Liver (tissue), 9 donors: Measurements from ENCODE around the gene WDR86. TPM values are rescaled to one million over a fixed set of nuclear protein-coding genes. Genes with fewer than 3 reads are reported as not detected.

Experiments used
- DNase-seq: peaks from one replicate; pipeline ENCODE4 v3.0.0-alpha.2; 2017; ENCODE audit warnings: low spot score
- H3K27ac ChIP-seq, 2 donors: one replicate each; pipeline ENCODE4 v1.7.0; 2013; ENCODE audit warnings: inconsistent platforms in 2 of 2, low read length in 2 of 2, control low read depth in 1 of 2, low read depth in 1 of 2, mild to moderate bottlenecking in 1 of 2
- H3K27me3 ChIP-seq, 4 donors: one replicate each; pipeline versions ENCODE4 v1.6.1 to v1.7.0; 2013; ENCODE audit warnings: low read length in 3 of 4, inconsistent platforms in 1 of 4, mild to moderate bottlenecking in 1 of 4, moderate library complexity in 1 of 4; ENCODE audit not compliant: control insufficient read depth in 4 of 4, insufficient read depth in 4 of 4
- H3K36me3 ChIP-seq, 4 donors: one replicate each; pipeline versions ENCODE4 v1.6.1 to v1.7.0; 2013; ENCODE audit warnings: low read length in 3 of 4, mild to moderate bottlenecking in 3 of 4, low read depth in 1 of 4, moderate library complexity in 1 of 4; ENCODE audit not compliant: control insufficient read depth in 4 of 4, insufficient read depth in 3 of 4
- H3K4me1 ChIP-seq, 4 donors: one replicate each; pipeline versions ENCODE4 v1.6.1 to v1.7.0; 2013; ENCODE audit warnings: low read length in 3 of 4, mild to moderate bottlenecking in 3 of 4, moderate library complexity in 1 of 4; ENCODE audit not compliant: control insufficient read depth in 4 of 4, insufficient read depth in 4 of 4
- H3K4me3 ChIP-seq, 3 donors: one replicate each; pipeline versions ENCODE4 v1.6.1 to v1.7.0; 2013; ENCODE audit warnings: low read length in 3 of 3, control low read depth in 1 of 3, low read depth in 1 of 3, mild to moderate bottlenecking in 1 of 3
- H3K9ac ChIP-seq, 2 donors: one replicate each; pipeline ENCODE4 v1.7.0; 2013; ENCODE audit warnings: low read length in 2 of 2, mild to moderate bottlenecking in 2 of 2, moderate library complexity in 2 of 2, control low read depth in 1 of 2, low read depth in 1 of 2
- H3K9me3 ChIP-seq, 4 donors: one replicate each; pipeline versions ENCODE4 v1.6.1 to v1.7.0; 2013; ENCODE audit warnings: low read length in 3 of 4; ENCODE audit not compliant: control insufficient read depth in 4 of 4
- ATF3 ChIP-seq: IDR thresholded peaks from 2 replicates; pipeline ENCODE4 v1.6.1; 2016; ENCODE audit warnings: antibody characterized with exemption
- CTCF ChIP-seq: fragments of 150-350 bp; IDR thresholded peaks from 2 replicates; pipeline ENCODE4 v1.5.1; 2017; ENCODE audit warnings: improper control_type of control experiment, low read depth, low read length; ENCODE audit not compliant: missing input control
- EGR1 ChIP-seq, 2 donors: IDR thresholded peaks; 2 replicates each; pipeline ENCODE4 v1.6.1; 2016 to 2018; ENCODE audit warnings: antibody characterized with exemption in 2 of 2, low read depth in 2 of 2
- FOXA1 ChIP-seq: IDR thresholded peaks from 2 replicates; pipeline ENCODE4 v1.6.1; 2016; ENCODE audit warnings: antibody characterized with exemption
- FOXA2 ChIP-seq: IDR thresholded peaks from 2 replicates; pipeline ENCODE4 v1.6.1; 2016; ENCODE audit warnings: antibody characterized with exemption
- GABPA ChIP-seq, 2 donors: IDR thresholded peaks in 1 of 2; conservative IDR thresholded peaks in 1 of 2; 2 replicates each; pipeline ENCODE4 v1.6.1; 2016; ENCODE audit warnings: antibody characterized with exemption in 2 of 2, mild to moderate bottlenecking in 1 of 2, moderate library complexity in 1 of 2
- HNF4A ChIP-seq, 2 donors: conservative IDR thresholded peaks; 2 replicates each; pipeline ENCODE4 v1.6.1; 2016; ENCODE audit warnings: antibody characterized with exemption in 2 of 2, mild to moderate bottlenecking in 2 of 2
- HNF4G ChIP-seq: IDR thresholded peaks from 2 replicates; pipeline ENCODE4 v1.6.1; 2016; ENCODE audit warnings: antibody characterized with exemption
- JUND ChIP-seq, 2 donors: IDR thresholded peaks; 2 replicates each; pipeline ENCODE4 v1.6.1; 2016; ENCODE audit warnings: antibody characterized with exemption in 2 of 2
- MAX ChIP-seq: IDR thresholded peaks from 2 replicates; pipeline ENCODE4 v1.6.1; 2016; ENCODE audit warnings: antibody characterized with exemption
- NR2F2 ChIP-seq: IDR thresholded peaks from 2 replicates; pipeline ENCODE4 v1.6.1; 2016; ENCODE audit warnings: antibody characterized with exemption
- RAD21 ChIP-seq, 2 donors: IDR thresholded peaks; 2 replicates each; pipeline ENCODE4 v1.6.1; 2016; ENCODE audit warnings: antibody characterized with exemption in 2 of 2, mild to moderate bottlenecking in 2 of 2
- REST ChIP-seq: IDR thresholded peaks from 2 replicates; pipeline ENCODE4 v1.6.1; 2016; ENCODE audit warnings: antibody characterized with exemption, mild to moderate bottlenecking
- RXRA ChIP-seq, 2 donors: IDR thresholded peaks; 2 replicates each; pipeline ENCODE4 v1.6.1; 2017 to 2018; ENCODE audit warnings: antibody characterized with exemption in 2 of 2, mild to moderate bottlenecking in 1 of 2
- SP1 ChIP-seq: IDR thresholded peaks from 2 replicates; pipeline ENCODE4 v1.6.1; 2018; ENCODE audit warnings: antibody characterized with exemption, mild to moderate bottlenecking
- TAF1 ChIP-seq: conservative IDR thresholded peaks from 2 replicates; pipeline ENCODE4 v1.6.1; 2016; ENCODE audit warnings: antibody characterized with exemption, mild to moderate bottlenecking
- YY1 ChIP-seq: IDR thresholded peaks from 2 replicates; pipeline ENCODE4 v1.6.1; 2016; ENCODE audit warnings: antibody characterized with exemption, mild to moderate bottlenecking
- ZBTB33 ChIP-seq: IDR thresholded peaks from 2 replicates; pipeline ENCODE4 v1.6.1; 2016; ENCODE audit warnings: antibody characterized with exemption
- WGBS: extraction: QIAGEN DNeasy Blood & Tissue Kit; methylation state at CpG from one replicate; pipeline ENCODE4 v1.1.7; 2013; 5-methylcytosine and 5-hydroxymethylcytosine counted together
- polyA plus RNA-seq, 2 donors: library from polyadenylated mRNA; stranded (reverse) in 1 of 2; unstranded in 1 of 2; fragments of 200-250 nt in 1 of 2; fragments of >200 nt in 1 of 2; fragmentation: Nextera tagmentation in 1 of 2; extraction: Ambion mirVana in 1 of 2; gene quantifications; one replicate each; pipeline versions ENCODE4 v1.2.1 to v1.2.3, GENCODE V29; 2013 to 2015
- total RNA-seq, 2 donors: library from RNA; depleted of rRNA; stranded (reverse); fragments of >200 nt; gene quantifications; one replicate each; pipeline ENCODE4 v1.2.3, GENCODE V29; 2014
- donor health status: healthy.
- donor health status: healthy.
- donor health status: healthy.
- donor health status: healthy.
- donor health status: healthy.

The WDR86 gene
- total and polyA plus RNA-seq, 4 donors, result 0.35 to 4.9 (median 0.77) TPM

GRCh38 chr7:151399906-151400305, 9.9 kb downstream of the WDR86 start:
- no peaks in the 10 kb centered on the region for H3K27me3 ChIP-seq
- DNase-seq, result no peak
- H3K27ac ChIP-seq, result no peak overlapping the region
- no peaks in the 10 kb centered on the region for H3K36me3 ChIP-seq
- 91% methylated on average over 14 of the region's 14 CpGs for WGBS
- H3K4me1 ChIP-seq, result peaks cover 7 to 15% (median 13%) of the 10 kb centered on the region in 4 donors
- no peak overlapping the region for H3K9ac ChIP-seq
- no peak overlapping the region for H3K4me3 ChIP-seq
- TF ChIP-seq ATF3 (no peak), CTCF (no peak), SP1 (no peak), NR2F2 (no peak), TAF1 (no peak), MAX (no peak), RAD21 (IDR thresholded peaks at IDR 0.05) (no peak), EGR1 (IDR thresholded peaks at IDR 0.05; ENCODE audit: low read depth in 2 of 2) (no peak), REST (no peak), RXRA (IDR thresholded peaks at IDR 0.05) (no peak), HNF4A (conservative IDR thresholded peaks at IDR 0.05) (no peak), FOXA2 (no peak), JUND (IDR thresholded peaks at IDR 0.05) (no peak), YY1 (no peak), FOXA1 (no peak), HNF4G (no peak), GABPA (IDR thresholded peaks at IDR 0.05 in 1 of 2, conservative IDR thresholded peaks at IDR 0.05 in 1 of 2) (no peak), ZBTB33 (no peak)
- H3K9me3 ChIP-seq, result no peaks in the 10 kb centered on the region

- no peak overlapping the region for H3K9ac ChIP-seq
- no peaks in the 10 kb centered on the region for H3K27me3 ChIP-seq
- no peaks in the 10 kb centered on the region for H3K36me3 ChIP-seq
- H3K9me3 ChIP-seq, result no peaks in the 10 kb centered on the region
- H3K27ac ChIP-seq, result no peak overlapping the region
- peaks cover 5 to 10% (median 7%) of the 10 kb centered on the region in 4 donors for H3K4me1 ChIP-seq
- no peak for DNase-seq
- no peak for TF ChIP-seq EGR1 (IDR thresholded peaks at IDR 0.05; ENCODE audit: low read depth in 2 of 2)
- H3K4me3 ChIP-seq, result no peak overlapping the region
- WGBS, result 95% methylated on average over 7 of the region's 7 CpGs
Observed at GRCh38 chr7:151399305-151399601, 10.6 kb downstream of the WDR86 start.
